NCI-H187 (cell line): ENCODE results near the gene UNC13C.

Experiments used
- DNase-seq, 2 experiments: peaks; one replicate each; lab custom pipeline; 2025; lab: John Stamatoyannopoulos, UW

UNC13C gene

GRCh38 chr15:54026258-54026657 lies 48.0 kb downstream of the UNC13C start:
- DNase-seq, result no peak

- no peak for DNase-seq
Measured at GRCh38 chr15:54026891-54027290, 48.6 kb downstream of the UNC13C start.

GRCh38 chr15:54029081-54029480 lies 50.8 kb downstream of the UNC13C start:
- DNase-seq, result no peak

- no peak for DNase-seq
Measured at GRCh38 chr15:54032066-54032465, 53.8 kb downstream of the UNC13C start.

- DNase-seq, result no peak
Measured at GRCh38 chr15:54033356-54033860, 55.2 kb downstream of the UNC13C start.

- no peak for DNase-seq
Measured at GRCh38 chr15:54033869-54034458, 55.7 kb downstream of the UNC13C start.

- no peak for DNase-seq
Measured at GRCh38 chr15:54035616-54036015, 57.4 kb downstream of the UNC13C start.

- no peak for DNase-seq
Measured at GRCh38 chr15:54045397-54045796, 67.2 kb downstream of the UNC13C start.

- DNase-seq, result no peak
Measured at GRCh38 chr15:54046093-54046492, 67.9 kb downstream of the UNC13C start.

GRCh38 chr15:54064365-54064764 lies 86.1 kb downstream of the UNC13C start:
- no peak for DNase-seq

- no peak for DNase-seq
Measured at GRCh38 chr15:54066403-54066802, 88.2 kb downstream of the UNC13C start.

- DNase-seq, result no peak
Measured at GRCh38 chr15:54082836-54083492, 104.7 kb downstream of the UNC13C start.

- no peak for DNase-seq
Measured at GRCh38 chr15:54083501-54083900, 105.3 kb downstream of the UNC13C start.

- DNase-seq, result no peak
Measured at GRCh38 chr15:54083991-54084390, 105.8 kb downstream of the UNC13C start.

GRCh38 chr15:54088837-54089236 lies 110.6 kb downstream of the UNC13C start:
- DNase-seq, result no peak

- DNase-seq, result no peak
Measured at GRCh38 chr15:54089776-54090175, 111.5 kb downstream of the UNC13C start.

GRCh38 chr15:54091651-54092050 lies 113.4 kb downstream of the UNC13C start:
- no peak for DNase-seq

GRCh38 chr15:54094661-54095060 lies 116.4 kb downstream of the UNC13C start:
- DNase-seq, result no peak

- no peak for DNase-seq
Measured at GRCh38 chr15:54097019-54097418, 118.8 kb downstream of the UNC13C start.

- DNase-seq, result no peak
Measured at GRCh38 chr15:54099010-54099409, 120.8 kb downstream of the UNC13C start.

GRCh38 chr15:54101664-54102270 lies 123.5 kb downstream of the UNC13C start:
- no peak for DNase-seq

- DNase-seq, result no peak
Measured at GRCh38 chr15:54102704-54103103, 124.5 kb downstream of the UNC13C start.

- DNase-seq, result no peak
Measured at GRCh38 chr15:54109014-54109413, 130.8 kb downstream of the UNC13C start.
